T-cell (primary cell): ENCODE measurements around the gene MYO1F. TPM values are rescaled to one million over a fixed set of nuclear protein-coding genes. Genes with fewer than 3 reads are reported as not detected.

Experiments
- total RNA-seq, 35 experiments: library from RNA in 6 of 35; stranded (reverse) in 6 of 35; fragments of 120-200 nt in 1 of 35; gene quantifications; one replicate each; pipeline versions ENCODE4 v1.2.1 to v1.2.4 and lab custom pipeline; 2013 to 2026

Gene MYO1F
- total RNA-seq, 5 donors from 2014 or later (not counting 1 experiment from before 2014, with no cell fraction given) = 109 to 363 (median 277) TPM

Other genes starting within 250 kb of the MYO1F start
- 1 to 10 TPM in 4 of 5 donors, under 1 TPM in 1; 0.88 to 5.5 (median 4.4) TPM for gene KANK3, start 234.2 kb downstream of the MYO1F start, total RNA-seq
- under 1 TPM in 2 of 5 donors, not detected in 3; 0.18 to 0.19 TPM for gene ANGPTL4, start 213.3 kb downstream of the MYO1F start, total RNA-seq
- gene RAB11B, start 187.1 kb downstream of the MYO1F start, total RNA-seq = 100 to 1,000 TPM in 3 of 5 donors, 10 to 100 TPM in 2; 87.5 to 125 (median 116) TPM
- 10 to 100 TPM; 20.6 to 40.7 (median 35.6) TPM for gene MARCHF2, start 164.1 kb downstream of the MYO1F start, total RNA-seq
- gene HNRNPM, start 132.5 kb downstream of the MYO1F start, total RNA-seq = 100 to 1,000 TPM; 200 to 272 (median 213) TPM
- gene PRAM1, start 74.8 kb downstream of the MYO1F start, total RNA-seq = 1 to 10 TPM; 2.2 to 5.1 (median 3.8) TPM
- gene ZNF414, start 63.3 kb downstream of the MYO1F start, total RNA-seq = 10 to 100 TPM; 34.4 to 78.6 (median 67.2) TPM
- 100 to 1,000 TPM in 1 of 5 donors, 10 to 100 TPM in 4; 57.2 to 103 (median 80.1) TPM for gene ADAMTS10, start 33.3 kb upstream of the MYO1F start, total RNA-seq
- not detected for gene NFILZ, start 53.2 kb upstream of the MYO1F start, total RNA-seq
- gene ACTL9, start 121.4 kb upstream of the MYO1F start, total RNA-seq = not detected
- not detected for gene OR2Z1, start 144.2 kb upstream of the MYO1F start, total RNA-seq